SK-N-SH treated with all-trans-retinoic acid at 6 μM for 48 hours (cell line): Measurements from ENCODE around the gene PHETA1.
A peak's percentile ranks its signal among the peaks of the same experiment; 100 is the strongest.
"Not testable (repeated sequence)": the region's sequence is repeated elsewhere in the genome, so short reads cannot be mapped to it uniquely, and the experiment has no call there.

Experiments
- ATAC-seq: fragments of 200-7000 bp; cut with Tn5 transposase; 3 replicates; pipeline ENCODE4 v1.9.1; 2020; ENCODE audit warnings: mild to moderate bottlenecking, moderate library complexity
- ARNTL ChIP-seq: fragments of 450-650 bp; formaldehyde crosslinking; IDR thresholded peaks from 2 replicates; pipeline ENCODE4 v1.5.0; 2020; ENCODE audit warnings: low read depth, mild to moderate bottlenecking, moderate library complexity, borderline replicate concordance
- BACH2 ChIP-seq: fragments of 250-450 bp; sonication (Bioruptor Pico); IDR thresholded peaks from 2 replicates; pipeline ENCODE4 v1.9.0; 2021; ENCODE audit warnings: mild to moderate bottlenecking, borderline replicate concordance
- CSDC2 ChIP-seq: fragments of 250-450 bp; sonication (Bioruptor Pico); IDR thresholded peaks from 2 replicates; pipeline ENCODE4 v1.5.0; 2020; ENCODE audit warnings: mild to moderate bottlenecking, moderate library complexity
- ESRRG ChIP-seq: fragments of 250-450 bp; sonication (Bioruptor Pico); IDR thresholded peaks from 2 replicates; pipeline ENCODE4 v1.6.1; 2021; ENCODE audit warnings: mild to moderate bottlenecking
- GLIS3 ChIP-seq: fragments of 250-450 bp; sonication (Bioruptor Pico); IDR thresholded peaks from 2 replicates; pipeline ENCODE4 v1.5.0; 2020; ENCODE audit warnings: mild to moderate bottlenecking, moderate library complexity
- ISL1 ChIP-seq: fragments of 250-450 bp; sonication (Bioruptor Pico); IDR thresholded peaks from 2 replicates; pipeline ENCODE4 v2.1.2; 2022; ENCODE audit warnings: mild to moderate bottlenecking, moderate library complexity
- RARB ChIP-seq: fragments of 250-450 bp; sonication (Bioruptor Pico); IDR thresholded peaks from 2 replicates; pipeline ENCODE4 v1.8.0; 2021; ENCODE audit warnings: mild to moderate bottlenecking, moderate library complexity
- SNAI2 ChIP-seq: fragments of 250-450 bp; sonication (Bioruptor Pico); IDR thresholded peaks from 2 replicates; pipeline ENCODE4 v1.5.0; 2020; ENCODE audit warnings: mild to moderate bottlenecking, moderate library complexity
- TCF4 ChIP-seq: fragments of 250-450 bp; sonication (Bioruptor Pico); IDR thresholded peaks from 2 replicates; pipeline ENCODE4 v1.8.0; 2021; ENCODE audit warnings: mild to moderate bottlenecking, moderate library complexity, borderline replicate concordance
- TOX ChIP-seq: fragments of 250-450 bp; sonication (Bioruptor Pico); IDR thresholded peaks from 2 replicates; pipeline ENCODE4 v1.8.0; 2021; ENCODE audit warnings: mild to moderate bottlenecking, moderate library complexity, borderline replicate concordance
- ZFP3 ChIP-seq: fragments of 250-450 bp; sonication (Bioruptor Pico); IDR thresholded peaks from 2 replicates; pipeline ENCODE4 v1.5.0; 2020; ENCODE audit warnings: mild to moderate bottlenecking, moderate library complexity
- ZNF565 ChIP-seq: fragments of 450-650 bp; formaldehyde crosslinking; conservative IDR thresholded peaks from 2 replicates; pipeline ENCODE4 v1.5.0; 2020; ENCODE audit warnings: low read depth, mild to moderate bottlenecking, moderate library complexity
- ZNF70 ChIP-seq: fragments of 450-650 bp; formaldehyde crosslinking; IDR thresholded peaks from 2 replicates; pipeline ENCODE4 v1.5.0; 2020; ENCODE audit warnings: mild to moderate bottlenecking, moderate library complexity
- ZNF8 ChIP-seq: fragments of 450-650 bp; formaldehyde crosslinking; IDR thresholded peaks from 2 replicates; pipeline ENCODE4 v1.5.0; 2020; ENCODE audit warnings: mild to moderate bottlenecking, moderate library complexity
- TF ChIP-seq, protein P1 (sequence below): fragments of 250-450 bp; sonication (Bioruptor Pico); IDR thresholded peaks from 2 replicates; pipeline ENCODE4 v1.8.0; 2021; ENCODE audit warnings: low read depth, mild to moderate bottlenecking, moderate library complexity, borderline replicate concordance
- TF ChIP-seq, protein P2 (sequence below): fragments of 250-450 bp; sonication (Bioruptor Pico); IDR thresholded peaks from 2 replicates; pipeline ENCODE4 v1.8.0; 2020; ENCODE audit warnings: mild to moderate bottlenecking, moderate library complexity, borderline replicate concordance
- TF ChIP-seq, protein P3 (sequence below): fragments of 250-450 bp; sonication (Bioruptor Pico); IDR thresholded peaks from 2 replicates; pipeline ENCODE4 v1.5.1; 2021; ENCODE audit warnings: mild to moderate bottlenecking, moderate library complexity

The PHETA1 gene

DNA sequence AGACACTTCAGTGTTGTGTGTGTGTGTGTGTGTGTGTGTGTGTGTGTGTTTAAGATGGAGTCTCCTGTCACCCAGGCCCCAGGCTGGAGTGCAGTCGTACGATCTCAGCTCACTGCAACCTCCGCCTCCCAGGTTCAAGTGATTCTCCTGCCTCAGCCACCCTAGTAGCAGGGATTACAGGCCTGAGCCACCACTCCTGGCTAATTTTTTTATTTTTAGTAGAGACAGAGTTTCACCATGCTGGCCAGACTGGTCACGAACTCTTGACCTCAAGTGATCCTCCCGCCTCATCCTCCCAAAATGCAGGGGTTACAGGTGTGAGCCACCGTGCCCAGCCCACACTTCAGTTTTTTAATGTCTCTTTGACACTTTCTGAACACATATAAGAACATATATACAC is 32.5 kb downstream of the PHETA1 start:
- not testable (repeated sequence) for ATAC-seq

DNA sequence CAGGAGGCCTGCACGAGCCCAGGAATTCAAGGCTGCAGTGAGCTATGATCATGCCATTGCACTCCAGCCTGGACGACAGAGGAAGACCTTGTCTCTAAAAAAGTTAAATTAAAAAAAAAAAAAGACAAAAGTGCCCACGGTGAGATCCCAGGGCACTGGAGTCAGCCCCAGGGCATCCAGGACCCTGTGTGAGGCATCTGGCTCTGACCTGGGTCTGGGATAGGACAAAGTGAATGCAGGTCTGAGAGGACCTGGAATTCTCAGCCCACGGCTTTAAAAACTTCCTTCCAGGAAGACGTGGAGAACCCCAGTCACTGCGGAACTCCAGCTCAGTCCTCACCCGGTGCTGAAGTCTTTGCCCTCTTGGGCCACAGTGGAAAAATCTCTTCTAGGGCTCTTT is 33.1 kb downstream of the PHETA1 start:
- TF ChIP-seq GLIS3: no peak
- TF ChIP-seq SNAI2 (CRISPR knock-in tag): no peak
- TF ChIP-seq, protein P1, sequence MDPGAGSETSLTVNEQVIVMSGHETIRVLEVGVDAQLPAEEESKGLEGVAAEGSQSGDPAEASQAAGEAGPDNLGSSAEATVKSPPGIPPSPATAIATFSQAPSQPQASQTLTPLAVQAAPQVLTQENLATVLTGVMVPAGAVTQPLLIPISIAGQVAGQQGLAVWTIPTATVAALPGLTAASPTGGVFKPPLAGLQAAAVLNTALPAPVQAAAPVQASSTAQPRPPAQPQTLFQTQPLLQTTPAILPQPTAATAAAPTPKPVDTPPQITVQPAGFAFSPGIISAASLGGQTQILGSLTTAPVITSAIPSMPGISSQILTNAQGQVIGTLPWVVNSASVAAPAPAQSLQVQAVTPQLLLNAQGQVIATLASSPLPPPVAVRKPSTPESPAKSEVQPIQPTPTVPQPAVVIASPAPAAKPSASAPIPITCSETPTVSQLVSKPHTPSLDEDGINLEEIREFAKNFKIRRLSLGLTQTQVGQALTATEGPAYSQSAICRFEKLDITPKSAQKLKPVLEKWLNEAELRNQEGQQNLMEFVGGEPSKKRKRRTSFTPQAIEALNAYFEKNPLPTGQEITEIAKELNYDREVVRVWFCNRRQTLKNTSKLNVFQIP (CRISPR knock-in tag): no peak
- TF ChIP-seq, protein P2, sequence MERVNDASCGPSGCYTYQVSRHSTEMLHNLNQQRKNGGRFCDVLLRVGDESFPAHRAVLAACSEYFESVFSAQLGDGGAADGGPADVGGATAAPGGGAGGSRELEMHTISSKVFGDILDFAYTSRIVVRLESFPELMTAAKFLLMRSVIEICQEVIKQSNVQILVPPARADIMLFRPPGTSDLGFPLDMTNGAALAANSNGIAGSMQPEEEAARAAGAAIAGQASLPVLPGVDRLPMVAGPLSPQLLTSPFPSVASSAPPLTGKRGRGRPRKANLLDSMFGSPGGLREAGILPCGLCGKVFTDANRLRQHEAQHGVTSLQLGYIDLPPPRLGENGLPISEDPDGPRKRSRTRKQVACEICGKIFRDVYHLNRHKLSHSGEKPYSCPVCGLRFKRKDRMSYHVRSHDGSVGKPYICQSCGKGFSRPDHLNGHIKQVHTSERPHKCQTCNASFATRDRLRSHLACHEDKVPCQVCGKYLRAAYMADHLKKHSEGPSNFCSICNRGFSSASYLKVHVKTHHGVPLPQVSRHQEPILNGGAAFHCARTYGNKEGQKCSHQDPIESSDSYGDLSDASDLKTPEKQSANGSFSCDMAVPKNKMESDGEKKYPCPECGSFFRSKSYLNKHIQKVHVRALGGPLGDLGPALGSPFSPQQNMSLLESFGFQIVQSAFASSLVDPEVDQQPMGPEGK (CRISPR knock-in tag): no peak
- TF ChIP-seq CSDC2 (CRISPR knock-in tag): no peak
- no peak for TF ChIP-seq ZNF70 (CRISPR knock-in tag)
- no peak for TF ChIP-seq ZFP3 (CRISPR knock-in tag)
- TF ChIP-seq, protein P3, sequence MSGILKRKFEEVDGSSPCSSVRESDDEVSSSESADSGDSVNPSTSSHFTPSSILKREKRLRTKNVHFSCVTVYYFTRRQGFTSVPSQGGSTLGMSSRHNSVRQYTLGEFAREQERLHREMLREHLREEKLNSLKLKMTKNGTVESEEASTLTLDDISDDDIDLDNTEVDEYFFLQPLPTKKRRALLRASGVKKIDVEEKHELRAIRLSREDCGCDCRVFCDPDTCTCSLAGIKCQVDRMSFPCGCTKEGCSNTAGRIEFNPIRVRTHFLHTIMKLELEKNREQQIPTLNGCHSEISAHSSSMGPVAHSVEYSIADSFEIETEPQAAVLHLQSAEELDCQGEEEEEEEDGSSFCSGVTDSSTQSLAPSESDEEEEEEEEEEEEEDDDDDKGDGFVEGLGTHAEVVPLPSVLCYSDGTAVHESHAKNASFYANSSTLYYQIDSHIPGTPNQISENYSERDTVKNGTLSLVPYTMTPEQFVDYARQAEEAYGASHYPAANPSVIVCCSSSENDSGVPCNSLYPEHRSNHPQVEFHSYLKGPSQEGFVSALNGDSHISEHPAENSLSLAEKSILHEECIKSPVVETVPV (CRISPR knock-in tag): no peak
- no peak for TF ChIP-seq ZNF565 (CRISPR knock-in tag)
- no peak for TF ChIP-seq TOX (CRISPR knock-in tag)
- no peak for TF ChIP-seq ARNTL (CRISPR knock-in tag)
- ATAC-seq: no peak

- ATAC-seq: not testable (repeated sequence)
These were observed 33.6 kb downstream of the PHETA1 start for GRCh38 chr12:111335301-111335700.

- TF ChIP-seq ISL1 (CRISPR knock-in tag) (no peak), TCF4 (CRISPR knock-in tag) (no peak), ESRRG (CRISPR knock-in tag) (no peak), BACH2 (CRISPR knock-in tag) (no peak), ZNF8 (no peak), GLIS3 (no peak), CSDC2 (CRISPR knock-in tag) (no peak), RARB (CRISPR knock-in tag) (no peak), SNAI2 (CRISPR knock-in tag) (no peak)
- TF ChIP-seq, protein P3 (CRISPR knock-in tag): no peak
- TF ChIP-seq, all 23 proteins: peak for 0
These were observed 34.4 kb downstream of the PHETA1 start for GRCh38 chr12:111334393-111334915.

GRCh38 chr12:111330800-111331752 is 37.8 kb downstream of the PHETA1 start:
- ATAC-seq: peak; percentile 84
- TF ChIP-seq ZFP3 (CRISPR knock-in tag): peak; percentile 91
- no peak for TF ChIP-seq BACH2 (CRISPR knock-in tag)

More at GRCh38 chr12:111334393-111334915, 34.4 kb downstream of the PHETA1 start:
- ATAC-seq: no peak
